C4-2B (cell line): ENCODE measurements around the gene HPX.

Source experiments
- ZFX ChIP-seq: fragments of 450-650 bp; IDR thresholded peaks from 2 replicates; pipeline ENCODE4 v1.6.1; 2017
- TF ChIP-seq, protein P1 (sequence below): fragments of 450-650 bp; conservative IDR thresholded peaks from 2 replicates; pipeline ENCODE4 v1.5.1; 2017; ENCODE audit warnings: mild to moderate bottlenecking

DNA sequence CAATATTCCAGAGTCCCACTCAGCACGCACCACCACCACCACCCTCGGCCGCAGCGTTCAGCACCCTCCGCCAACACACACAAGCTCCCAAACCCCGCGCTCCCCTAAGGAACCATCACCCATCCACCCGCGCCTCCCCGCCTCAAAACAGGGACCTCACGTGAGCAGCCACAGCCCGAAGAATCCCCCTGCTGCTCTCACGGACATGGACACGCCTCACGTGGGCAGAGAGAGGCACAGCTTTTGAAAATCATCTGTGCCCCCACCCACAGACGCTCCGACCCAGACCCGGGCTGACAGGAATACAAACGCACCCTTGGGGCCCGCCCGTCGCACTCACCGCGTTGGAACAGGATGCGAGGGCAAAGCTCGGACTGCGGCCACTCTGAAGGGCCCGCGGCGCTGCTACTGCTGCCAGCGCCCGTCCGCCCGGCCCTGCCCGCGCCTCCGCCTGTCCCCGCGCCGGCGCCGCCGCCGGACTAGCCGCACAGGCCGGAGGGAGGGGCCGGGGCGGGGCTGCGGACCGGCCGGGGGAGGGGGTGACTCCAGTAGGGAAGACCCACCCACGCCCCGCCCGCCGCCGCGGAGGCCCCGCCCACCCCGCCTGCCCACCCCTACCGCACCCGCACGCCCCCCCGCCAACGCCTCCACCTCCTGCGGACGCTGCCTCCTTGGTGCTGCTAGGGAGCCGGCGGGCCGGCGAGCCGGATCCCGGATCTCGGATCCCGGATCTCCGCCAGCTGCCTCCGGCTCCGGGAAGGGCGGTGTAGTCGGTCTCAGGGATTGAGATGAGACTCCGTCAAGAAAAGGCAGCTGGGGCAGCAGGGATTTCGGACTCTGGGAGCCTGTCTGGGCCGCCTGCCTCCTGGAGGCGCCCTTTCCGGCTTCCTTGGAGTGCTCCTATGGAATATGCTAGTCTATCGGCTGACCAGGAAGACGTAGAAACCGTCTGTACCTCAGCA lies 32.9 kb upstream of the HPX start, which contains the start of gene TRIM3:
- TF ChIP-seq, protein P1, sequence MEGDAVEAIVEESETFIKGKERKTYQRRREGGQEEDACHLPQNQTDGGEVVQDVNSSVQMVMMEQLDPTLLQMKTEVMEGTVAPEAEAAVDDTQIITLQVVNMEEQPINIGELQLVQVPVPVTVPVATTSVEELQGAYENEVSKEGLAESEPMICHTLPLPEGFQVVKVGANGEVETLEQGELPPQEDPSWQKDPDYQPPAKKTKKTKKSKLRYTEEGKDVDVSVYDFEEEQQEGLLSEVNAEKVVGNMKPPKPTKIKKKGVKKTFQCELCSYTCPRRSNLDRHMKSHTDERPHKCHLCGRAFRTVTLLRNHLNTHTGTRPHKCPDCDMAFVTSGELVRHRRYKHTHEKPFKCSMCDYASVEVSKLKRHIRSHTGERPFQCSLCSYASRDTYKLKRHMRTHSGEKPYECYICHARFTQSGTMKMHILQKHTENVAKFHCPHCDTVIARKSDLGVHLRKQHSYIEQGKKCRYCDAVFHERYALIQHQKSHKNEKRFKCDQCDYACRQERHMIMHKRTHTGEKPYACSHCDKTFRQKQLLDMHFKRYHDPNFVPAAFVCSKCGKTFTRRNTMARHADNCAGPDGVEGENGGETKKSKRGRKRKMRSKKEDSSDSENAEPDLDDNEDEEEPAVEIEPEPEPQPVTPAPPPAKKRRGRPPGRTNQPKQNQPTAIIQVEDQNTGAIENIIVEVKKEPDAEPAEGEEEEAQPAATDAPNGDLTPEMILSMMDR = no peak; the same call in 1 of the 2 replicates
- TF ChIP-seq ZFX = peak; percentile 58
